HFFc6 (cell line): ENCODE data around the gene TMEM132D. TPM values are rescaled to one million over a fixed set of nuclear protein-coding genes. Genes with fewer than 3 reads are reported as not detected.

ENCODE experiments used
- DNase-seq: peaks from one replicate; pipeline ENCODE4 v3.0.0-alpha.2; 2018
- H3K27ac Mint-ChIP-seq: 2 replicates; pipeline ENCODE4 v1.8.0; 2020; ENCODE audit warnings: mild to moderate bottlenecking, mixed read lengths
- H3K27me3 Mint-ChIP-seq: 2 replicates; pipeline ENCODE4 v1.8.0; 2021; ENCODE audit warnings: mild to moderate bottlenecking, moderate library complexity, mixed read lengths; ENCODE audit not compliant: insufficient read depth
- H3K36me3 Mint-ChIP-seq: 2 replicates; pipeline ENCODE4 v1.8.0; 2021; ENCODE audit warnings: low read depth, mixed read lengths
- H3K4me1 Mint-ChIP-seq: 2 replicates; pipeline ENCODE4 v1.8.0; 2020; ENCODE audit warnings: low read depth, mixed read lengths
- H3K4me3 Mint-ChIP-seq: 2 replicates; pipeline ENCODE4 v1.8.0; 2020; ENCODE audit warnings: mild to moderate bottlenecking, moderate library complexity, mixed read lengths
- H3K9me3 Mint-ChIP-seq: 2 replicates; pipeline ENCODE4 v1.8.0; 2020; ENCODE audit warnings: mild to moderate bottlenecking, mixed read lengths
- CTCF ChIP-seq: fragments of 200-600 bp; sonication (generic); IDR thresholded peaks from 2 replicates; pipeline ENCODE4 v1.5.0; 2021; ENCODE audit warnings: antibody characterized with exemption, mild to moderate bottlenecking
- total RNA-seq, 6 experiments: library from RNA; stranded (reverse); fragmentation: NEBNext Ultra II Directional; extraction: Animal tissue kit (Norgen Biotek cat#: 25700); gene quantifications; 2 replicates in 1 of 6; 3 replicates in 5 of 6; pipeline ENCODE4 v1.2.3, GENCODE V29; 2021

TMEM132D gene
- total RNA-seq, 6 experiments from 2014 or later = not detected

- TF ChIP-seq CTCF = no peak
- Mint-ChIP-seq H3K27me3 (no peaks in the 10 kb centered on the region), H3K4me3 (no peak overlapping the region), H3K36me3 (no peaks in the 10 kb centered on the region), H3K27ac (no peak overlapping the region), H3K4me1 (no peaks in the 10 kb centered on the region), H3K9me3 (peaks cover 30% of the 10 kb centered on the region)
- no peak for DNase-seq
Observed at GRCh38 chr12:129393357-129393937, 510.4 kb downstream of the TMEM132D start.

- Mint-ChIP-seq H3K27ac (no peak overlapping the region), H3K9me3 (peaks cover 28% of the 10 kb centered on the region), H3K4me3 (no peak overlapping the region), H3K4me1 (no peaks in the 10 kb centered on the region), H3K27me3 (no peaks in the 10 kb centered on the region), H3K36me3 (peaks cover 5% of the 10 kb centered on the region; the same call in 1 of the 2 replicates)
- no peak for TF ChIP-seq CTCF
- no peak for DNase-seq
Observed at GRCh38 chr12:129385637-129385990, 518.2 kb downstream of the TMEM132D start.

DNA sequence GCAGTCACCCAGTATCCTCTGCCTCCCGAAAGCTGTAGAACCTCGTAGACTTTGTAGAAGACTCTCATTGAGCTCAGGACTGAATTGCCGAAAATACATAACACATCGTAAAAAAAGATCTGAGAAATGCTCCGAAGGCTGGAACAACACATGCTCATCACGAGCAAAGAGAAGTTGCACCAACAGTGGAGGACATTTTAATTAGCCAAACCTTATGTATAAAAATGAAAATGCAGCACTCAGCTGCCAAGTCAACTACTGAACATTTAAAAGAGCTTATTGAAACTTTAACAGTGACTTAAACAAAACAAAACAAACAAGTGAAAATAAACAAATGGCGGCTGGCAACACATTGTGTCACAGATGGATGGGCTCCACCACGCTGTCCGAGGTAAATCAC lies 519.9 kb downstream of the TMEM132D start:
- no peak for DNase-seq
- H3K9me3 Mint-ChIP-seq = peaks cover 39% of the 10 kb centered on the region
- no peak for TF ChIP-seq CTCF
- no peaks in the 10 kb centered on the region for H3K4me1 Mint-ChIP-seq
- H3K27me3 Mint-ChIP-seq = no peaks in the 10 kb centered on the region
- peaks cover 5% of the 10 kb centered on the region; the same call in 1 of the 2 replicates for H3K36me3 Mint-ChIP-seq
- H3K27ac Mint-ChIP-seq = no peak overlapping the region
- H3K4me3 Mint-ChIP-seq = no peak overlapping the region

GRCh38 chr12:129381715-129382114 lies 522.1 kb downstream of the TMEM132D start:
- H3K4me3 Mint-ChIP-seq = no peak overlapping the region

DNA sequence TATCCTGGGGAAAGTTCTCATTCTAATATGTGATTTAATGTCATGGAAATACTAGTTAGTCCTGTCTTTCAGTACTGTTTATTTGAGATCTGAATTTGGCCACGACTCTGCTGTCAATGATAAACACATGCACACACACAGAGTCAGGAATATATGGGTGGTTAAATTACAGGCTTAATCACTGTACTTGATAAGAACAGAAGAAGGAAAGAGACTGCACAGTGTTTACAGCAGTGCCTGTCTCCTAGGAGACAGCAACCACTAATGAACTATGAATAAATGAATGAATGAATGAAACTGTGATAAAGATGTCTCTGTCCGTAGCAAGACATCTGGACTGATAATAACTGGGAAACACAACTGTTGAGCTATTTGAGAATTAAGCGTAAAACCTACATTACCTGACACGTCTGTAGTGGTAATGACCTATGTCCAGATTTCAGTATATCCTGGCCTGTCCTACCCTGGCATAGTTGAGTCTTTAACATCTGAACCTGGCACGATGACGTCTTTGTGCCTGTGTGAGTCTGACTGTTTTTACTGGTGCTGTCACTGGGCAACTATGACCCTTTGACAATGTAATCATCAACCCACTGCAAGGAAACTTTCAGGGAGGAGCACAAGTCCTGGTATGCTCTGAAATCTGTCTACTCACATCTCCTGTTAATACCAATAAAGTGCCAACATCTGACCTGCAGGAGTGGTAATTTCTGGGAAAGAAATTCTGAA lies 524.6 kb downstream of the TMEM132D start:
- no peaks in the 10 kb centered on the region for H3K27me3 Mint-ChIP-seq
- peaks cover 69% of the 10 kb centered on the region for H3K9me3 Mint-ChIP-seq
- peaks cover 5% of the 10 kb centered on the region; the same call in 1 of the 2 replicates for H3K36me3 Mint-ChIP-seq
- no peaks in the 10 kb centered on the region for H3K4me1 Mint-ChIP-seq
- H3K4me3 Mint-ChIP-seq = no peak overlapping the region
- no peak for TF ChIP-seq CTCF
- no peak for DNase-seq
- H3K27ac Mint-ChIP-seq = no peak overlapping the region

More at GRCh38 chr12:129381715-129382114, 522.1 kb downstream of the TMEM132D start:
- Mint-ChIP-seq H3K36me3 (peaks cover 5% of the 10 kb centered on the region; the same call in 1 of the 2 replicates), H3K27me3 (no peaks in the 10 kb centered on the region), H3K4me1 (no peaks in the 10 kb centered on the region), H3K9me3 (peaks cover 55% of the 10 kb centered on the region), H3K27ac (no peak overlapping the region)
- no peak for TF ChIP-seq CTCF
- DNase-seq = no peak
